GM23338 (cell line): ENCODE measurements around the gene R3HDM2.

Experiments used
- CREB1 ChIP-seq: fragments of 250-450 bp; sonication (Bioruptor Pico); IDR thresholded peaks from 2 replicates; pipeline ENCODE4 v1.5.0; 2020; ENCODE audit warnings: low read depth, mild to moderate bottlenecking, moderate library complexity
- EZH2 ChIP-seq: fragments of 200-600 bp; sonication (generic); IDR thresholded peaks from one replicate; pipeline ENCODE4 v1.8.0; 2017; ENCODE audit warnings: antibody characterized with exemption, mild to moderate bottlenecking, low read depth; ENCODE audit not compliant: unreplicated experiment
- EZH2phosphoT487 ChIP-seq: fragments of 200-600 bp; sonication (generic); IDR thresholded peaks from one replicate; pipeline ENCODE4 v1.8.1; 2018; ENCODE audit warnings: antibody characterized with exemption; ENCODE audit not compliant: unreplicated experiment
- POLR2AphosphoS5 ChIP-seq: IDR thresholded peaks from 2 replicates; pipeline ENCODE4 v1.6.1; 2016; ENCODE audit warnings: antibody characterized with exemption, low read depth
- STAT1 ChIP-seq: IDR thresholded peaks from one replicate; pipeline ENCODE4 v1.6.1; 2016; ENCODE audit warnings: antibody characterized with exemption; ENCODE audit not compliant: unreplicated experiment
- TF ChIP-seq, protein P1 (sequence below), 2 experiments: fragments of 200-600 bp in 1 of 2; sonication (generic) in 1 of 2; conservative IDR thresholded peaks; 2 replicates each; pipeline versions ENCODE4 v1.5.1 to v1.6.1; 2016 to 2017; ENCODE audit warnings: antibody characterized with exemption in 2 of 2, low read depth in 2 of 2, mild to moderate bottlenecking in 2 of 2, moderate library complexity in 1 of 2
- TF ChIP-seq, protein P2 (sequence below): IDR thresholded peaks from one replicate; pipeline ENCODE4 v1.6.1; 2018; ENCODE audit warnings: antibody characterized with exemption; ENCODE audit not compliant: unreplicated experiment
- TF ChIP-seq, protein P3 (sequence below): IDR thresholded peaks from 2 replicates; pipeline ENCODE4 v1.6.1; 2016; ENCODE audit warnings: antibody characterized with exemption

DNA sequence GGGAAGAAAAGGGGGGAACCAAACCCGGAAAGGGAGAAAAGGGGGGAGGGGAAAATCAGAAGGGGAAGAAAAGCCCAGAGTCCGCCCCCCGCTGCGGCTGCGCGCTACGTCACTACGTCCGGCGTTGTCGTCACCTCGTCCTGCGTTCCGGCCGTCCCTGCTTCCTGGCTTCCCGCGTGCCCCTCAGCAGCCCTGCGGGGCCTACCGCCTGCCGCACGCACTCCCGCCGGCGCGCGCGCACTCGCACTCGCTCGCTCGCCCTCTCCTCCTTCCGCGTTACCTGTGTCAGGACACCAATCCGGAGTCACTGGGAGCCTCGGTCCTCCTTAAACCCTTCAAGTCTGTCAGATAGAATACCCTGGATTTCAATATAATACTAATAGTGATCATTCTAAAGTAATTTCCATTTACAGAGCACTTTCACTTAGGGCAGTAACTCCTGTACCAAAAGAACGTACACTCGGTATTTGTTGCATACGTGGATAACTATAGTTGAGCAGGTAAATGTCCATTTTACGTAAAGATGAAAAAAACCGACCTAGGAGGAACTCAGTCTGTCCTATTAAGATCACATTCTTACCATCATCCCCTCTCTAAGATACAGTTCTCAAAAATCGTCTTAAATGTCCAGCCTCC is at the start of gene R3HDM2:
- TF ChIP-seq, protein P1, sequence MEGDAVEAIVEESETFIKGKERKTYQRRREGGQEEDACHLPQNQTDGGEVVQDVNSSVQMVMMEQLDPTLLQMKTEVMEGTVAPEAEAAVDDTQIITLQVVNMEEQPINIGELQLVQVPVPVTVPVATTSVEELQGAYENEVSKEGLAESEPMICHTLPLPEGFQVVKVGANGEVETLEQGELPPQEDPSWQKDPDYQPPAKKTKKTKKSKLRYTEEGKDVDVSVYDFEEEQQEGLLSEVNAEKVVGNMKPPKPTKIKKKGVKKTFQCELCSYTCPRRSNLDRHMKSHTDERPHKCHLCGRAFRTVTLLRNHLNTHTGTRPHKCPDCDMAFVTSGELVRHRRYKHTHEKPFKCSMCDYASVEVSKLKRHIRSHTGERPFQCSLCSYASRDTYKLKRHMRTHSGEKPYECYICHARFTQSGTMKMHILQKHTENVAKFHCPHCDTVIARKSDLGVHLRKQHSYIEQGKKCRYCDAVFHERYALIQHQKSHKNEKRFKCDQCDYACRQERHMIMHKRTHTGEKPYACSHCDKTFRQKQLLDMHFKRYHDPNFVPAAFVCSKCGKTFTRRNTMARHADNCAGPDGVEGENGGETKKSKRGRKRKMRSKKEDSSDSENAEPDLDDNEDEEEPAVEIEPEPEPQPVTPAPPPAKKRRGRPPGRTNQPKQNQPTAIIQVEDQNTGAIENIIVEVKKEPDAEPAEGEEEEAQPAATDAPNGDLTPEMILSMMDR (conservative IDR thresholded peaks at IDR 0.05; ENCODE audit: low read depth in 2 of 2) = no peak
- TF ChIP-seq, protein P2, sequence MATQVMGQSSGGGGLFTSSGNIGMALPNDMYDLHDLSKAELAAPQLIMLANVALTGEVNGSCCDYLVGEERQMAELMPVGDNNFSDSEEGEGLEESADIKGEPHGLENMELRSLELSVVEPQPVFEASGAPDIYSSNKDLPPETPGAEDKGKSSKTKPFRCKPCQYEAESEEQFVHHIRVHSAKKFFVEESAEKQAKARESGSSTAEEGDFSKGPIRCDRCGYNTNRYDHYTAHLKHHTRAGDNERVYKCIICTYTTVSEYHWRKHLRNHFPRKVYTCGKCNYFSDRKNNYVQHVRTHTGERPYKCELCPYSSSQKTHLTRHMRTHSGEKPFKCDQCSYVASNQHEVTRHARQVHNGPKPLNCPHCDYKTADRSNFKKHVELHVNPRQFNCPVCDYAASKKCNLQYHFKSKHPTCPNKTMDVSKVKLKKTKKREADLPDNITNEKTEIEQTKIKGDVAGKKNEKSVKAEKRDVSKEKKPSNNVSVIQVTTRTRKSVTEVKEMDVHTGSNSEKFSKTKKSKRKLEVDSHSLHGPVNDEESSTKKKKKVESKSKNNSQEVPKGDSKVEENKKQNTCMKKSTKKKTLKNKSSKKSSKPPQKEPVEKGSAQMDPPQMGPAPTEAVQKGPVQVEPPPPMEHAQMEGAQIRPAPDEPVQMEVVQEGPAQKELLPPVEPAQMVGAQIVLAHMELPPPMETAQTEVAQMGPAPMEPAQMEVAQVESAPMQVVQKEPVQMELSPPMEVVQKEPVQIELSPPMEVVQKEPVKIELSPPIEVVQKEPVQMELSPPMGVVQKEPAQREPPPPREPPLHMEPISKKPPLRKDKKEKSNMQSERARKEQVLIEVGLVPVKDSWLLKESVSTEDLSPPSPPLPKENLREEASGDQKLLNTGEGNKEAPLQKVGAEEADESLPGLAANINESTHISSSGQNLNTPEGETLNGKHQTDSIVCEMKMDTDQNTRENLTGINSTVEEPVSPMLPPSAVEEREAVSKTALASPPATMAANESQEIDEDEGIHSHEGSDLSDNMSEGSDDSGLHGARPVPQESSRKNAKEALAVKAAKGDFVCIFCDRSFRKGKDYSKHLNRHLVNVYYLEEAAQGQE = no peak
- TF ChIP-seq EZH2 (no peak), CREB1 (CRISPR knock-in tag) (peak; percentile 95), POLR2AphosphoS5 (peak; percentile 88), EZH2phosphoT487 (no peak), STAT1 (no peak)
- TF ChIP-seq, protein P3, sequence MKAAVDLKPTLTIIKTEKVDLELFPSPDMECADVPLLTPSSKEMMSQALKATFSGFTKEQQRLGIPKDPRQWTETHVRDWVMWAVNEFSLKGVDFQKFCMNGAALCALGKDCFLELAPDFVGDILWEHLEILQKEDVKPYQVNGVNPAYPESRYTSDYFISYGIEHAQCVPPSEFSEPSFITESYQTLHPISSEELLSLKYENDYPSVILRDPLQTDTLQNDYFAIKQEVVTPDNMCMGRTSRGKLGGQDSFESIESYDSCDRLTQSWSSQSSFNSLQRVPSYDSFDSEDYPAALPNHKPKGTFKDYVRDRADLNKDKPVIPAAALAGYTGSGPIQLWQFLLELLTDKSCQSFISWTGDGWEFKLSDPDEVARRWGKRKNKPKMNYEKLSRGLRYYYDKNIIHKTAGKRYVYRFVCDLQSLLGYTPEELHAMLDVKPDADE = peak; percentile 55
